NCI-H510A (cell line): ENCODE data around the gene HMX2.
"Not testable (repeated sequence)": the region's sequence is repeated elsewhere in the genome, so short reads cannot be mapped to it uniquely, and the experiment has no call there.

Experiments used
- DNase-seq: peaks from one replicate; lab custom pipeline; 2025; lab: John Stamatoyannopoulos, UW

The HMX2 gene

DNA sequence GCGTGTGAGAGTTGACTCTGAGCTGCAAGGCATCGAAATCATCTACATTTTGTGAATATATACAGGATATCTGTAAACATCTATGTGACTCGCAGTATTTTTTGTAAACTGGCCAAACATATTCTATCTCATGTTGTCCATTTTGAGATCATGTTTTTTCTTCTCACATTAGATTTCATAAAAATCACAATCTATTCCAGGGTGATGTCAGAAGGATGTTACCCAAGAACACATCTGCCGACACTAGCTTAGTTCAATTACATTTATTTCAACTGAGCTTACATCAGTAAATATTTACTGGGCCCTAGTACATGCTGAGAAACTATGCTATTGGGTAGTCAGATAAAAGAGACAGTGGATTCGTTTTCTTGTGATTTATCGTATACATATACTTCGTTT is 3.8 kb downstream of the HMX2 start:
- no peak for DNase-seq

DNA sequence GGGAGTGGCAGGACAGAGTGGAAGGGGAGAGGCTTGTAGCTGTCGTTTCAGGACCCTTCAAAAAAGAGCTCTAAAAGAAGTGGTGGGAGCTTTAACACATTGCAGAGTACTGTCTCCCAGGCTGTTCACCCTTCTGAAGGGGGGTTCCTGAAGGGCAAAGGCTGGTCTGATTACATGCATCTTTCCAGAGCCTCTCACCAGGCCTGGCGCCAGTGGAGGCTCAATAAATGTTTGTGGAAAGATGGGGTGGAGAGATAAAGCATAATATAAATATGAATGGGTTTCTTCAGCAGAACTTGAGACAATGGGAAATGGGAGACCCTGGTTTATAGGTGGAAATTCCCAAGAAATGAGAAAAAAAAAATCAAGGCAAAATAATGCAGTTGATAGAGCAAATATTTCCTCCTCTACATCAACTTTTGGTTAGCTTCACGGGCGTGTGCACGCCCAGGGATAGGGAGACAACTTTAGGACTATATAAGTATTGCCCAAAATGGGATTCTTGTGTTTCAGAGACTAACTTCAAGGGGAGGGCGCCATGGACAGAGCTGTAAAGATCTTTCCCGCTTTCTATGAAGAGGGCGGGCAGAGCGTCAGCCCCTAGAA is 5.7 kb downstream of the HMX2 start:
- DNase-seq: no peak

DNA sequence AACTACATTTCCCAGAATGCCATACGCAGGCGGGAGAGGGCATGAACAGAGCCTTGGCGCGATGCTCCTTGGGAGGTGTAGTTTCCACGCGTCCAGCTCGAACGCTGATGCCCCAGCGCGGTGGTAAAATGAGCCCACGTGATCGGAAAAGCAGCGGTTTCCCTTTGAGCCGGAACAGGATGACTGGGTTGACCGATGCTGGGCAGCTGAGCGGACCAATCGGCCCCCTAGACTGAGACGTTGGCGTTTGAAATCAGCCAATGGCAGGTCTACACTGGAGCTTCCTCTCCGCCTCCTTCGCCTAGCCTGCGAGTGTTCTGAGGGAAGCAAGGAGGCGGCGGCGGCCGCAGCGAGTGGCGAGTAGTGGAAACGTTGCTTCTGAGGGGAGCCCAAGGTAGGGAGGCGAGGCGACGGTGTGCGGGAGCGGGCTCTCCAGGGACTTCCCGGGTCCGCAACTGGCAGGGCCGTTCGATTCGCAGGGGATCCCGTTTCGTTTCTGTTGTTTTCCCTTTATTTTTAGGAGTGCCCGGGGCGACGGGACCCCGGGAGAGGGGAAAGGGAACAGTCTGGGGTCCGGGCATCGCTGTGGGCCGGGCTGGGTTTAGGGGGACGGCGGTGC is 6.3 kb downstream of the HMX2 start, which contains the start of gene BUB3:
BUB3 (plus strand) TSS at position 311 of the 619 bp plus-strand sequence. CDS start 516 bp downstream, outside the sequence.
- DNase-seq: peak; percentile 99

DNA sequence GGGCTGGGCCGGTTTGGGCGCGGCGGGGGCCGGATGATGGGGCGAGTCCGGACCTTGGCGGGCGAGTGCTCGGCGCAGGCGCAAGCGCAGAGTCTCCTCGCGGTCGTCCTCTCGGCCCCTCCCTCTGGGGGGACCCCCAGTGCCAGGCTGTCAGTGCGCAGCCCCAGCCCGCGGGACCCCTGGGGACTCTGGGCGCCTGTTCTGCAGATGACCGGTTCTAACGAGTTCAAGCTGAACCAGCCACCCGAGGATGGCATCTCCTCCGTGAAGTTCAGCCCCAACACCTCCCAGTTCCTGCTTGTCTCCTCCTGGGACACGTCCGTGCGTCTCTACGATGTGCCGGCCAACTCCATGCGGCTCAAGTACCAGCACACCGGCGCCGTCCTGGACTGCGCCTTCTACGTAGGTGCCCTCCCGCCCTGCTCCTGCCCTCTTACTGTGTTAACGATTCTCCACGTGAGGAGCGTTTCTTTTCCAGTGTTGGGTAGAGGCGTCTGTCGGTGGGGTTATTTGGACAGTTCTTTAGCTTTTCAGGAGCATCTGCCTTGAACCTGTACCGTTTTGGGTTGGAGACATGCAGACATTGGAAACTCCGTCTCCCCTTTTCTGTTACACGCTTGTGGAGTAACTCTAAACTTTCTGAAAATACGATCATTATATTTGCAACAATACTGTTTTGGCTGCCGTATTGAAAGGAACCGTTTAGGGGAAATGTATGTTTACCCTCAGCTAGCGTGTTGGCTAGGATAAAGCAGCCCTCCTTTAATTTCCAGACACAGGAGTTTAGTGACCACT is 7.0 kb downstream of the HMX2 start:
- no peak for DNase-seq

DNA sequence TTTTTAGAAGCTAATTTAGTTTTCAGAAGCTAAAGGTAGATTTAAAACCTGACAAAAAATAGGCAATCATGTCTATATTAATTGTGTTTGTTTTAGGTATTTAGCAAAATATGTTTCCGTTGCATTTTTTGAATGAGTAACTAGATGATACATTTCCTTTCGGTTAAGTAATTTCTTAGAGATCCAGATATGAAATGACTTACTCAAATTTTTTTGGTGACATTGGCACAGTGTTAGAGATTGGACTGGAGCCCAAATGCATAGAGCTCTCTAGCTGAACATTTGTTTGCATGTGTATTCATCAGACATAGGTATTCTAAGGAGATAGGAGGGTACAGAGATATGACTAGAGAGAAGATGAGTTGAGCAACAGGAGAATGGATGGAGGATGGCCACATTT is 8.1 kb downstream of the HMX2 start:
- DNase-seq: no peak

DNA sequence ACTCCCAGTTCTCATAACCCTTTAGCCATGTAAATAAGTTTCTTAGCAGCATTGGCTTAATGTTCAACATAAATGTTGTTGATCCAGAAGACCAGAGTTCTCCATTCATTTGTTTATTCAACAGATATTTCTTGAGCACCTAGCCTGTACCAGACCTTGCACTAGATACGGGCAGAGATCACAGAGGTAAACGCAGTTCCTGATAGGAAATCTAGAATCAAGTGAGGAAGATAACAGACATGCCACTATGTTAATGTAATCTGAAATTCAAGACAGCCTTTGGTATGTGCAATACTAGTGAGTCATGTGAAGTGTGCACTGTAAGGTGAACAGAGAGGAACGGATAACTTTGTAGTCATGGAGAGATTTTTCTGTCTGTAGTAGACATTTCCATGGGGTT is 9.3 kb downstream of the HMX2 start:
- DNase-seq: no peak

DNA sequence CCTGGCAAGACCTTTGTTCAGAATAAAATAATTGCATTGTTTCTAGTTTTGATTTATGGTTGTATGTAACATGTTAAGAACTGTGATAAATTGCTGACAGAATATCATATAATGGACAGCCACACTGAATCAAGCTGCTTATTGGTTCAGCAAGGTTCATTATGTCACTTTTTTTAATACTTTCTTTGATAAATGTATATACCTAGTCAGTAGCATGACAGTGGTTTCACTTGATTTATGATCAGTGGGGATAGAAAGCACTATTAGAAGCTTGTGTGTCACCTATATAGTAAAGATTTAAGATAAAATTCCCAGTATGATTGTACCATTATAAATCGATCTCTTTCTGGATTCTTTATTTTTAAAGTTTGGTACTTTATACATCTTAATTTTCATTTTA is 10.7 kb downstream of the HMX2 start:
- DNase-seq: no peak

DNA sequence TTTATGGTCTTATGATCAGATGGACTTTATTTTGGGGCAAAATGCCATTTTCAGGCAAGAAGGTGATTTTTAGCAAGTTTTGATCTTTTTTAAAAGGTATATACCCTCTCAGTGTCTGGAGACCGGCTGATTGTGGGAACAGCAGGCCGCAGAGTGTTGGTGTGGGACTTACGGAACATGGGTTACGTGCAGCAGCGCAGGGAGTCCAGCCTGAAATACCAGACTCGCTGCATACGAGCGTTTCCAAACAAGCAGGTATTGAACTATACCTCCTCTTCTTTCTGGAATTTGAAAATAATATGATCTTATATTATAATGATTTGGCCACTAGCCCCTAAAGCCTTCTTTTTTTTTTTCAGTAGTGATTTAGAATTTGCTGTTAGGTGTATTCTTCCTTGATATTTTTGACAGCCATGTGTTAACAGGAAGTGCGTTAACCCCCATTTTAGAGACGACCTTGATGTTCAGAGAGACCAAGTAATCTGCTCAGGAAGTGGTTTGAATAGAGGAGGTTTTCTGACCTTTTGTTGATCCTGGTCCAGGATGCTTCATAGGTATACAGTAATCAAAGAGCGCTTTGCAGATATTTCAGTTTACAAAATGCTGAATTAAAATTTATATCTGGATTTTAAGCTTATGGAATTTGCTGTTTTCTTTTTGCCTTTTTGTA is 12.5 kb downstream of the HMX2 start:
- DNase-seq: no peak

DNA sequence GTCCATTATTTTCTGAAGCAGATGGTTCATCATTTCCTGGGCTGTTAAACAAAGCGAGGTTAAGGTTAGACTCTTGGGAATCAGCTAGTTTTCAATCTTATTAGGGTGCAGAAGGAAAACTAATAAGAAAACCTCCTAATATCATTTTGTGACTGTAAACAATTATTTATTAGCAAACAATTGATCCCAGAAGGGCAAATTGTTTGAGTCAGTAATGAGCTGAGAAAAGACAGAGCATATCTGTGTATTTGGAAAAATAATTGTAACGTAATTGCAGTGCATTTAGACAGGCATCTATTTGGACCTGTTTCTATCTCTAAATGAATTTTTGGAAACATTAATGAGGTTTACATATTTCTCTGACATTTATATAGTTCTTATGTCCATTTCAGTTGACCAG is 16.4 kb downstream of the HMX2 start:
- no peak for DNase-seq

DNA sequence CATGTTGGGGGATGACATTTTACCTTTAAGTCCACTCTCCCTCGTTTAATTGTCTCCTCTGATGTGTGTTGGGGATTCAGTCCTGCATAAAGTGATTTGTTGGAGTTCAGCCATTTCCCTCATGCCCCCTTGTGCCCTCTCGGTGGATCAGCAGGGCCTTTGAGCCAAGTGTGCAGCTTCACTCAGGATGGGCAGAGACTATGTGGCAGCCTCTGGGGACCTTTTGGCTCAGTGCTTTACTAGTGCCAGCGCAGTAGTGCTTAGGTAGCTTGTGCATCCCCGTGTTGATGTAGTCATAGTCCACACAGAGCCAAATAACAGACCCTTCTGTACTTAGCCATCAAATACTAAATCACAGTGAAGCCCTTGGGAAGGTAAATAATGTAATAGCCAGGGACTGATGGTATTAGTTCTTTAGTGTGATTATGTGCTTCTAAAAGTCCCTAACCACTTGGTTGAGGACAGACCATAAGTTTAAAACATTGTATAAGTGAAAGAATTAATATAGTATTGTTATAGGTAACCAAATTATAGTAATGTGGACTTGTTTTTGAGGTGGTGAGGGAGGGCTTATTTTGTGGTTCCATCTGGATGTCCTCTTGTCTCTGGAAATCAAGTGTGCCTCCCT is 17.6 kb downstream of the HMX2 start:
- DNase-seq: no peak

DNA sequence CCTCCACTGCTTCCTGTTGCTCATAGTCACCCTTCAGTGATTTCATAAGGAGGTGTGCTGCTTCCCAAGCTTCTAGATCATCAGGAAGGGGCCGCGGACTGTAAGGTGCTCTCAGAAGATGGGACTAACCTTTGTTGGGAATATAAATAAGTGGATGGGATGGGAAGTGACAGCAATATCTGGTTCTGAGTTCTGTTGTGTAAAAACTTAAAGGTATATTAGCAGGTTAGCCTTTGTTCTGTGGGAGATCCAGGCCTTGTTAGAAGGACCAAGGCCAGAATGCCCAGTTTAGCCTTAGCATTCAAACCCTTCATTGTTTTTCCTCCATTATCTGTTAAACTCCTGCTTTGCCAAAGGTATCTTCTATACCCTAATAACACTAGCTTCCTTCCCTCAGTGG is 18.7 kb downstream of the HMX2 start:
- DNase-seq: no peak

DNA sequence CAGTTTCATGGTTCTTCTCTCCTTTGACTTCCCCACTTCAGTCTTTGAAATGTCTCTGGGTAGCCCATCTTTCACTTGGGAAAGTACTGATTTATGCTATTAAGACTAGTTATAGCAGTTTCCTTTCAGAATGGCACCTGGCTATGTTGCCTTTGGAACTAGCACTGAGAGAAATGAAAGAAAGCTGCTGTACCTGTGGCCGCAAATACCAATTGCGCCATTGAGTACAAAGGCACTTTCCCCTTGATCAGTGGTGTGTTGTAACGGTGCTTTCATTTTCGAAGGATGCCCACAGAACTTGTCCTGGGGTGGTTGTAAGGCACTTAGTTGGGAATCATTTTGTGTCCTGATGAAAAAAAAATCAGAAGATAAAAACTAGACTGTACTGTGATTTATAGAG is 23.0 kb downstream of the HMX2 start:
- DNase-seq: no peak

DNA sequence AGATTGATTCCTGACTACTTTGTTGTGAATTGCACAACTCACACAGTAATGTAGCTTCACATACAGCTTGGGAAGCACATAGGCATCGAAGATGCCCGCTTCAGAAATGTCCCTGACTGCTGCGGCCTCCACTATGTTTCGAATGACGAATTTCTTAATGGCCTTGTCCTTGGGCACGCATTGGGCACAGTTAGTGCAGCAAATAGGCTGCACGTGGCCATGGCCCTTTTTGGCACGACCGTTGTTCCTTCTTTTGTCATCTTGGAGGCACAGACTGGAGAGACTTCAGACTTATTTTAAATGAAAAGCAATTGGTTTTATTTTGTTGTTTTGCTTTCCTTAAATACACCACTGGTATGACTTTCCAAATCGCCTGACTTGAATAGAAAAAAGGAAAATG is 23.7 kb downstream of the HMX2 start:
- DNase-seq: not testable (repeated sequence)

DNA sequence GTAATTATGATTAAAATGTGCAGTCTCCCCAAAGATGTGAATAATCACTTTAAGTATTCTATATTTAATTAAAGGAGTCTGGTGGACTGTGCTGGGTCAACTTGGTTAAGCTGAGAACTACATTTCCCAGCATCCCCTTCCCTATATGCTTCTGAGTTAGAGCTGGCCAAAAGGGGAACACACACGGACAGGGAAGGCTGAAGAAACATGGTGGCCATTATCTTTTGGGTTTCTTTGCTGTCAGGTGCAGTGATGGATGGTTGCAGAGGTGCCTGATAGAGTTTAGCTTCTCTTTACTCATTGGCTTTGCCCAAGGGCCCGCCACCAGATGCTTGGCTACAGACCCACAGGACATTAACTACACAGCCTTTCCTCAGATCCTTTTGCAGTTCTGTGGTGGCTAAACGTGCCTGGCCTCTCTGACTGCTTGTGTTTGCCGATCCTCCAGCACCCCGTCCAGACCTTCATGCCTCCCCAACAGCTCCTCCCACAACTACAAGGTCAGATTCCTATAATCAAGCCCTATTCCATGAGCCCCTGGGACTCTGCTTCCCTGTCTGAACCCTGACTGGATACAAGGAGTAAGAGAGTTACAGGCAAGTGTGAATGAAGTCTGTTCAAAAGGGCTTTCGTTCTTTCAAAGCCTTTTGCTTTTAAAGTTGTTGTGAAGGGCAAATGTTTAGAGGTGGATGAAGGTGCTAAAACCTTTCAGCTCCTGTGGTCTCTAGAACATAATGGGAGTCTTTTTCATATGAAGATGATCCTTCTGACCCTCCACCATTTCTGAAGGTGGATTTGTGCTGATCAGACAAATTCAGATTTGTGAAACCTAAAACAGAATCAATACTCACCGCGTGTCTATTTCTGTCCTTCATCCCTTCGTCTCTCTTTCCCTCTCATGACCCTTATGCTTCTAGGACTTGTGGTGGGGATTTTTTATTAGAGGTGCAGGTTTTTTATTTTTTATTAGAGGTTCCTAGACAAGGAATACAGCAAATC is 27.8 kb downstream of the HMX2 start:
- no peak for DNase-seq

DNA sequence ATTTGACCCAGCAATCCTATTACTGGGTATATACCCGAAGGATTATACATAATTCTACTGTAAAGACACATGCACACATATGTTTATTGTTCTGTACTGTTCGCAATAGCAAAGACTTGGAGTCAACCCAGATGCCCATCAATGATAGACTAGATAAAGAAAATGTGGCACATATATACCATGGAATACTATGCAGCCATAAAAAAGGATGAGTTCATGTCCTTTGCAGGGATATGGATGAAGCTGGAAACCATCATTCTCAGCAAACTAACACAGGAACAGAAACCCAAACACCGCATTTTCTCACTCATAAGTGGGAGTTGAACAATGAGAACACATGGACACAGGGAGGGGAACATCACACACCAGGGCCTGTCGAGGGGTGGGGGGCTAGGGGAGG is 30.5 kb downstream of the HMX2 start:
- DNase-seq: not testable (repeated sequence)

DNA sequence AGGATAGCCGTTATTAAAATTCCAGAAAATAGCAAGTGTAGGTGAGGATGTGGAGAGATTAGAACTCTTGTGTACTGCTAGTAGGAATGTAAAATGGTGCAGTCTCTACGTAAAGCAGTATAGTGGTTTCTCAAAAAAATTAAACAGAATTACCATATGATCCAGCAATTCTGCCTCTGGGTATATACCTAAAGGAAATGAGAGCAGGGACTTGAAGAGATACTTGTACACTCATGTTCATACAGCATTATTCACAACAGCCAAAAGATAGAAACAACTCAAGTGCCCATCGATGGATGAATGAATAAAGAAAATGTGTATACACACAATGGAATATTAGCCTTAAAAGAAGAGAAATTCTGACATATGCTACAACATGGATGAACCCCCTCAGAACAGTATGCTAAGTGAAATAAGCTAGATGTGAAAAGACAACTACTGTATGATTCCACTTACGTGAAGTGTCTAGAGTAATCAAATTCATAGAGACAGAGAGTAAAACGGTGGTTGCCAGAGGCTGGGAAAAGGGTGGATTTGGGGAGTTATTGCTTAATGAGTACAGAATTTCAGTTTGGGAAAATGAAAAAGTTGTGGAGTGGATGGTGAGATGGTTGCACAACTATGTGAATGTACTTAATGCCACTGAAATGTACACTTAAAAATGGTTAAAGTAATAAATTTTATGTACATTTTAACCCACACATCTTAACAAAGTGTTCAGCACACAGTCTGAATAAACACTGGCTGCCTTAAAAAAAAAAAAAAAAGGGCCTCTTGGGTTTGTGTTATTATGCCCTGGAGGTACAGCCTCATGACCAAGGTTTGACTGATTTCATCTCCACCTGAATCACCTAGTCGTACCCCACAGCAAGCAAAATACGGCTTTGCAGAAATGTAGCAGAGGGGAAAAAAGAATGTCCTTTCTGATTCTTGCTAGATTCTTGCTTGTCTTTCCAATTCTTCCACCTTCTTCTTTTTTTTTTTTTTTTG is 32.5 kb downstream of the HMX2 start:
- no peak for DNase-seq

DNA sequence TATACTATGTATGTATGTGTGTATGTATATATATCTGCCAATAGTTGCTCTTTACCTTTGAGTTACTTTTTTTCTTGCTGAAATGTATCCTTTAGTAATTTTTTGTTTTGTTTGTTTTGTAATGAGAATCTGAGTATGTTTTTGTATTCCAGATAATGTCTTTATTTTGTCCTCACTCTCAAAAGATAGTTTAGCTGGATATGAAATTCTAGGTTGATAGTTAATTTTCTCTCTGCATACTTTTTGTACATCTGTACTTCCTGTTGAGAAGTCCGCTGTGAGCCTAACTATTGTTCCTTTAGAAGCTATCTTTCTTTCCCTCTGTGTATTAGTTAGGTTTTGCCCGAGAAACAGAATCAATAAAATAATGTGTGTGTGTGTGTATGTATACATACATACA is 35.8 kb downstream of the HMX2 start:
- DNase-seq: no peak

DNA sequence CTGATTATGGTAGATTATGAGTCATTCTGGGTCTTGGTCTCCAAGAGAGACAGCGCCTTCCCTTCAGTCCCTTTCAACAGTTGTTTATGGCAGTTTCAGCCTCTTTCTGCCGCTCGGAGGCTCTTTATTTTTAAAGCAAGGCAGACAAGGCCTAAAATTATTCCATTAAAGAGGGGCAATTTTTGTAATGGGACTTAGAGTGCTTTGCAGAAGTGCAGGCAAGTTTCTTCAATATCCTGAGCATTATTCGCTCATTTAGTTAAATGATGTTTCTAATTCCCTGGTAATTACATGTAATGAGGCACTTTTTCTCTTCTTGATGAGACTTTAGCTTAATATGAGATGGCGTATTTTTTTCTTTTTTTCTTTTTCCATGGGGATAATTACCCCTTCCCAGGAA is 39.8 kb downstream of the HMX2 start:
- no peak for DNase-seq

DNA sequence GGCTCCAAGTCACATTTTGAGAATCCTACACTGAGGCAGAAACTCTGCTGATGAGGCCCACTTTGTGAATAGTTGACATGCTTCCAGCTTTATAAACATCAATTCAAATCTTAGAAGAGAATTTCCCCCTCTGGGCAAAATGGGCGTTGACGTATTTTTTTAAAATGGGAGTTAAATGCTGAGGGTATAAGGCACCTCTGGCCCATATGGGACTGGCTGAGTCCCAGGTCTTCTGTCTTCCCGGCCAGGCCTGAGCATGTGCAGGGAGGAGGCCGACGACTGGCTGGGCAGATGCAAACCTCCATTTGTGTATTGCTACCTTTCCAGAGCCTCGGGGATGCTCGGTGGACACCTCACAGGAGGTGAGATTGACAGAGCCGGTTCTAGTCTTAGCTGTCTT is 44.0 kb downstream of the HMX2 start:
- no peak for DNase-seq

DNA sequence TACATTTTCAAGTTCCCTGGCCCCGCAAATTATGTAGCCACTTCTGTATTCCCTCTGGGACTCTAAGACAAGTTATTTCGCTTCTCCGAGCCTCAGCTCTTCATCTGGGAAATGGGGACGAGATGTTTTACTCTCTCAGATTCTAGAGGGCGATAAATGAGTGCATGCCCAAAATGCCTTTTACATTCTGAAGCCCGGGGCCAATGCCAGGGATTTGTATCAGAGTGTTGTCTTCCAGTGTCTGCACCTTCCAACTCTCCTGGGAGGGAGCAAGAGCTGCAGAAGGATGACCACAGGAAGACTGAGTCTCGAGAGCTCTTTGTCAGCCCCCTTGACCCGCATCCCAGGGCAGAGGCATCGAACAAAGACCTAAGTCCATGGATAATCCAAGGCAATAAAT is 46.1 kb downstream of the HMX2 start:
- DNase-seq: no peak
